Spleen (tissue), 11 donors: ENCODE data around the gene STRADA. TPM values are rescaled to one million over a fixed set of nuclear protein-coding genes. Genes with fewer than 3 reads are reported as not detected.

Source experiments
- DNase-seq: peaks from one replicate; pipeline ENCODE4 v3.0.0-alpha.2; 2020
- H3K27ac ChIP-seq, 8 donors: fragments of 200-600 bp; sonication (generic) in 7 of 8; 1 replicate in 4 of 8; 2 replicates in 4 of 8; pipeline versions ENCODE4 v1.5.0 to v1.8.0; 2016 to 2021; ENCODE audit warnings: inconsistent platforms in 4 of 8, mild to moderate bottlenecking in 4 of 8, moderate library complexity in 1 of 8
- H3K27me3 ChIP-seq, 7 donors: fragments of 200-600 bp; sonication (generic) in 6 of 7; replicated peaks in 1 of 7; 1 replicate in 4 of 7; 2 replicates in 3 of 7; pipeline versions ENCODE4 v1.5.0 to v1.8.0; 2016 to 2021; ENCODE audit warnings: inconsistent platforms in 3 of 7, mild to moderate bottlenecking in 1 of 7
- H3K36me3 ChIP-seq, 6 donors: fragments of 200-600 bp; sonication (generic) in 5 of 6; 1 replicate in 4 of 6; 2 replicates in 2 of 6; pipeline versions ENCODE4 v1.5.0 to v1.8.0; 2016 to 2021; ENCODE audit warnings: inconsistent platforms in 2 of 6
- H3K4me1 ChIP-seq, 6 donors: fragments of 200-600 bp; sonication (generic) in 5 of 6; 1 replicate in 3 of 6; 2 replicates in 3 of 6; pipeline versions ENCODE4 v1.5.0 to v1.8.0; 2016 to 2021; ENCODE audit warnings: inconsistent platforms in 3 of 6
- H3K4me3 ChIP-seq, 8 donors: fragments of 200-600 bp; sonication (generic) in 7 of 8; 1 replicate in 4 of 8; 2 replicates in 4 of 8; pipeline versions ENCODE4 v1.5.0 to v1.8.0; 2016 to 2021; ENCODE audit warnings: inconsistent platforms in 4 of 8, mild to moderate bottlenecking in 4 of 8, moderate library complexity in 2 of 8
- H3K9me3 ChIP-seq, 8 donors: fragments of 200-600 bp; sonication (generic) in 7 of 8; 1 replicate in 4 of 8; 2 replicates in 4 of 8; pipeline versions ENCODE4 v1.5.0 to v1.8.0; 2016 to 2021; ENCODE audit warnings: inconsistent platforms in 4 of 8
- CTCF ChIP-seq, 11 experiments: fragments of 200-600 bp in 7 of 11; fragments of 450-650 bp in 4 of 11; sonication (generic) in 4 of 11; IDR thresholded peaks in 8 of 11; conservative IDR thresholded peaks in 3 of 11; 1 replicate in 7 of 11; 2 replicates in 4 of 11; pipeline versions ENCODE4 v1.4.0 to v1.8.0; 2016 to 2021; ENCODE audit warnings: antibody characterized with exemption in 11 of 11, inconsistent platforms in 4 of 11, mild to moderate bottlenecking in 1 of 11
- POLR2A ChIP-seq, 3 donors: fragments of 450-650 bp; IDR thresholded peaks; one replicate each; pipeline ENCODE4 v1.5.1; 2017; ENCODE audit warnings: antibody characterized with exemption in 3 of 3, mild to moderate bottlenecking in 1 of 3
- POLR2AphosphoS5 ChIP-seq, 3 donors: sonication (generic); formaldehyde crosslinking; IDR thresholded peaks; one replicate each; pipeline ENCODE4 v1.5.1; 2017; ENCODE audit warnings: antibody characterized with exemption in 3 of 3
- WGBS, 5 donors: extraction: QIAGEN DNeasy Blood & Tissue Kit in 3 of 5; methylation state at CpG; one replicate each; pipeline versions ENCODE4 v1.1.5 to v1.1.7; 2013 to 2018; 5-methylcytosine and 5-hydroxymethylcytosine counted together
- intact Hi-C: fragments of 100-400 bp; cut with DNase I; formaldehyde crosslinking; loops from one replicate; pipeline ENCODE4 v1.15.0; 2023; ENCODE audit warnings: low total_unique reads
- polyA plus RNA-seq, 3 donors: library from polyadenylated mRNA; stranded (reverse); fragments of 200-250 nt; gene quantifications; one replicate each; pipeline ENCODE4 v1.2.1, GENCODE V29; 2013
- total RNA-seq, 7 donors: library from RNA; depleted of rRNA in 3 of 7; stranded (reverse); fragments of >200 nt in 3 of 7; fragmentation: NEBNext Ultra II Directional in 4 of 7; extraction: Animal tissue kit (Norgen Biotek cat#: 25700) in 4 of 7; gene quantifications; one replicate each; pipeline versions ENCODE4 v1.1.0 to v1.2.1, GENCODE V29; 2016 to 2021
- donor health status: healthy with polysubstance abuse.
- donor health status: DM: no; HTN: no; CAD: no; lungs with moderate emphysema.
- donor health status: DM: no; HTN: no; CAD: no.
- donor health status: Bipolar disorder and iron deficiency.
- donor health status: healthy.
- donor health status: DM: no; HTN: no; CAD: no.
- donor health status: DM: yes; HTN: yes; CAD: no.

The STRADA gene
- total and polyA plus RNA-seq, 10 donors, result 20.5 to 72.0 (median 49.6) TPM

GRCh38 chr17:63751806-63752205 is 10.2 kb upstream of the STRADA start:
- H3K36me3 ChIP-seq, result peaks cover 0 to 99% (median 79%) of the 10 kb centered on the region in 6 donors
- WGBS, 5 donors, result 16 to 41% (median 22%) methylated on average over 8 of the region's 8 CpGs
- peak overlapping the region; percentile 35 to 79 (median 49) for H3K27ac ChIP-seq
- intact Hi-C loops, result no loop called here
- H3K4me1 ChIP-seq, result peaks cover 0 to 50% (median 12%) of the 10 kb centered on the region in 6 donors
- no peaks in the 10 kb centered on the region for H3K27me3 ChIP-seq
- H3K9me3 ChIP-seq, result no peaks in the 10 kb centered on the region
- peak overlapping the region in 1 of 8 donors; percentile 33 for H3K4me3 ChIP-seq
- DNase-seq, result no peak
- peak in 1 of 3 donors; percentile 28 for TF ChIP-seq POLR2AphosphoS5 (IDR thresholded peaks at IDR 0.05)
- no peak for TF ChIP-seq POLR2A (IDR thresholded peaks at IDR 0.05)
- no peak for TF ChIP-seq CTCF (IDR thresholded peaks at IDR 0.05 in 8 of 11, conservative IDR thresholded peaks at IDR 0.05 in 3 of 11)

GRCh38 chr17:63741143-63741407 is 524 bp downstream of the STRADA start:
- peak overlapping the region; percentile 52 to 96 (median 80) for H3K4me3 ChIP-seq
- no peaks in the 10 kb centered on the region for H3K27me3 ChIP-seq
- H3K4me1 ChIP-seq, result peaks cover 7 to 64% (median 16%) of the 10 kb centered on the region in 6 donors
- peak overlapping the region; percentile 80 to 99 (median 98) for H3K27ac ChIP-seq
- WGBS, 5 donors, result 0 to 1% (median 0%) methylated on average over 14 of the region's 14 CpGs
- no peak for TF ChIP-seq POLR2A (IDR thresholded peaks at IDR 0.05)
- TF ChIP-seq POLR2AphosphoS5 (IDR thresholded peaks at IDR 0.05), result no peak
- TF ChIP-seq CTCF (IDR thresholded peaks at IDR 0.05 in 8 of 11, conservative IDR thresholded peaks at IDR 0.05 in 3 of 11), result no peak
- intact Hi-C loops, result loop anchor here (10.0 kb wide), 1 partner anchor 46 kb away; no protein-coding TSS in a partner anchor
- peaks cover 0 to 14% (median 11%) of the 10 kb centered on the region in 6 donors for H3K36me3 ChIP-seq
- no peaks in the 10 kb centered on the region for H3K9me3 ChIP-seq
- DNase-seq, result no peak

- DNase-seq, result no peak
- Histone ChIP-seq H3K27me3 (no peaks in the 10 kb centered on the region), H3K27ac (peak overlapping the region; percentile 80 to 99 (median 98)), H3K4me1 (peaks cover 7 to 69% (median 16%) of the 10 kb centered on the region in 6 donors), H3K36me3 (peaks cover 0 to 14% (median 6%) of the 10 kb centered on the region in 6 donors), H3K4me3 (peak overlapping the region; percentile 52 to 96 (median 80)), H3K9me3 (no peaks in the 10 kb centered on the region)
- intact Hi-C loops, result loop anchor here (10.0 kb wide), 1 partner anchor 46 kb away; no protein-coding TSS in a partner anchor
- TF ChIP-seq CTCF (IDR thresholded peaks at IDR 0.05 in 8 of 11, conservative IDR thresholded peaks at IDR 0.05 in 3 of 11), result no peak
- WGBS, 5 donors, result 34 to 39% (median 37%) methylated on average over 12 of the region's 12 CpGs
Observed at GRCh38 chr17:63740464-63741142, 996 bp downstream of the STRADA start.

GRCh38 chr17:63735691-63736090 is 5.9 kb downstream of the STRADA start:
- no peak for DNase-seq
- H3K27me3 ChIP-seq, result no peaks in the 10 kb centered on the region
- TF ChIP-seq POLR2AphosphoS5 (IDR thresholded peaks at IDR 0.05) (no peak), POLR2A (IDR thresholded peaks at IDR 0.05) (no peak), CTCF (IDR thresholded peaks at IDR 0.05 in 8 of 11, conservative IDR thresholded peaks at IDR 0.05 in 3 of 11) (no peak)
- H3K27ac ChIP-seq, result no peak overlapping the region
- peaks cover 0 to 27% (median 0%) of the 10 kb centered on the region in 6 donors for H3K36me3 ChIP-seq
- peaks cover 6 to 37% (median 7%) of the 10 kb centered on the region in 6 donors for H3K4me1 ChIP-seq
- WGBS, 5 donors, result 89 to 98% (median 92%) methylated on average over 7 to 8 of the region's 8 CpGs
- intact Hi-C loops, result no loop called here
- no peak overlapping the region for H3K4me3 ChIP-seq
- no peaks in the 10 kb centered on the region for H3K9me3 ChIP-seq
